Stomach (tissue), 4 donors: ENCODE measurements around the gene AOC1.

Experiments used
- POLR2AphosphoS5 ChIP-seq, 3 donors: sonication (generic); formaldehyde crosslinking; IDR thresholded peaks; one replicate each; pipeline ENCODE4 v1.6.1; 2016; ENCODE audit warnings: antibody characterized with exemption in 3 of 3
- TF ChIP-seq, protein P1 (sequence below), 7 experiments: fragments of 450-650 bp in 4 of 7; fragments of 200-600 bp in 3 of 7; sonication (generic) in 3 of 7; IDR thresholded peaks; one replicate each; pipeline ENCODE4 v1.5.1; 2016 to 2019; ENCODE audit warnings: antibody characterized with exemption in 7 of 7, control low read depth in 2 of 7, mild to moderate bottlenecking in 1 of 7

GRCh38 chr7:150855046-150855445 is 2.7 kb downstream of the AOC1 start:
- TF ChIP-seq, protein P1, sequence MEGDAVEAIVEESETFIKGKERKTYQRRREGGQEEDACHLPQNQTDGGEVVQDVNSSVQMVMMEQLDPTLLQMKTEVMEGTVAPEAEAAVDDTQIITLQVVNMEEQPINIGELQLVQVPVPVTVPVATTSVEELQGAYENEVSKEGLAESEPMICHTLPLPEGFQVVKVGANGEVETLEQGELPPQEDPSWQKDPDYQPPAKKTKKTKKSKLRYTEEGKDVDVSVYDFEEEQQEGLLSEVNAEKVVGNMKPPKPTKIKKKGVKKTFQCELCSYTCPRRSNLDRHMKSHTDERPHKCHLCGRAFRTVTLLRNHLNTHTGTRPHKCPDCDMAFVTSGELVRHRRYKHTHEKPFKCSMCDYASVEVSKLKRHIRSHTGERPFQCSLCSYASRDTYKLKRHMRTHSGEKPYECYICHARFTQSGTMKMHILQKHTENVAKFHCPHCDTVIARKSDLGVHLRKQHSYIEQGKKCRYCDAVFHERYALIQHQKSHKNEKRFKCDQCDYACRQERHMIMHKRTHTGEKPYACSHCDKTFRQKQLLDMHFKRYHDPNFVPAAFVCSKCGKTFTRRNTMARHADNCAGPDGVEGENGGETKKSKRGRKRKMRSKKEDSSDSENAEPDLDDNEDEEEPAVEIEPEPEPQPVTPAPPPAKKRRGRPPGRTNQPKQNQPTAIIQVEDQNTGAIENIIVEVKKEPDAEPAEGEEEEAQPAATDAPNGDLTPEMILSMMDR (IDR thresholded peaks at IDR 0.05), result no peak
- no peak for TF ChIP-seq POLR2AphosphoS5 (IDR thresholded peaks at IDR 0.05)
